ENCODE data around the gene ACBD4. TPM values are rescaled to one million over a fixed set of nuclear protein-coding genes. Genes with fewer than 3 reads are reported as not detected.
A peak's percentile ranks its signal among the peaks of the same experiment; 100 is the strongest.

ACBD4 gene
- total and polyA plus RNA-seq, 10 donors: 14.1 to 32.8 (median 21.6) TPM

- Histone ChIP-seq H3K4me3 (no peak overlapping the region), H3K36me3 (no peaks in the 10 kb centered on the region), H3K27me3 (replicated peaks in 1 of 7) (peaks cover 0 to 10% (median 4%) of the 10 kb centered on the region in 7 donors), H3K4me1 (peaks cover 0 to 55% (median 17%) of the 10 kb centered on the region in 6 donors), H3K9me3 (no peaks in the 10 kb centered on the region), H3K27ac (no peak overlapping the region)
- no peak for TF ChIP-seq POLR2A (IDR thresholded peaks at IDR 0.05)
- TF ChIP-seq, protein P1, sequence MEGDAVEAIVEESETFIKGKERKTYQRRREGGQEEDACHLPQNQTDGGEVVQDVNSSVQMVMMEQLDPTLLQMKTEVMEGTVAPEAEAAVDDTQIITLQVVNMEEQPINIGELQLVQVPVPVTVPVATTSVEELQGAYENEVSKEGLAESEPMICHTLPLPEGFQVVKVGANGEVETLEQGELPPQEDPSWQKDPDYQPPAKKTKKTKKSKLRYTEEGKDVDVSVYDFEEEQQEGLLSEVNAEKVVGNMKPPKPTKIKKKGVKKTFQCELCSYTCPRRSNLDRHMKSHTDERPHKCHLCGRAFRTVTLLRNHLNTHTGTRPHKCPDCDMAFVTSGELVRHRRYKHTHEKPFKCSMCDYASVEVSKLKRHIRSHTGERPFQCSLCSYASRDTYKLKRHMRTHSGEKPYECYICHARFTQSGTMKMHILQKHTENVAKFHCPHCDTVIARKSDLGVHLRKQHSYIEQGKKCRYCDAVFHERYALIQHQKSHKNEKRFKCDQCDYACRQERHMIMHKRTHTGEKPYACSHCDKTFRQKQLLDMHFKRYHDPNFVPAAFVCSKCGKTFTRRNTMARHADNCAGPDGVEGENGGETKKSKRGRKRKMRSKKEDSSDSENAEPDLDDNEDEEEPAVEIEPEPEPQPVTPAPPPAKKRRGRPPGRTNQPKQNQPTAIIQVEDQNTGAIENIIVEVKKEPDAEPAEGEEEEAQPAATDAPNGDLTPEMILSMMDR (IDR thresholded peaks at IDR 0.05 in 8 of 11, conservative IDR thresholded peaks at IDR 0.05 in 3 of 11): no peak
- no peak for TF ChIP-seq POLR2AphosphoS5 (IDR thresholded peaks at IDR 0.05)
- no peak for DNase-seq
- 94 to 97% (median 96%) methylated on average over 8 of the region's 8 CpGs for WGBS, 5 donors
- intact Hi-C loops (cut with DNase I; ENCODE audit: low total_unique reads): no loop called here
Observed at GRCh38 chr17:45125509-45125908, 10.0 kb upstream of the ACBD4 start.

GRCh38 chr17:45127207-45127547, 8.3 kb upstream of the ACBD4 start:
- WGBS, 5 donors: 69 to 100% (median 93%) methylated on average over 1 to 8 of the region's 8 CpGs
- Histone ChIP-seq H3K27me3 (replicated peaks in 1 of 7) (no peaks in the 10 kb centered on the region), H3K4me3 (no peak overlapping the region), H3K36me3 (no peaks in the 10 kb centered on the region), H3K9me3 (no peaks in the 10 kb centered on the region), H3K4me1 (peaks cover 5 to 66% (median 27%) of the 10 kb centered on the region in 6 donors), H3K27ac (no peak overlapping the region)
- no peak for DNase-seq
- no peak for TF ChIP-seq POLR2AphosphoS5 (IDR thresholded peaks at IDR 0.05)
- TF ChIP-seq POLR2A (IDR thresholded peaks at IDR 0.05): no peak
- TF ChIP-seq, protein P1 (IDR thresholded peaks at IDR 0.05 in 8 of 11, conservative IDR thresholded peaks at IDR 0.05 in 3 of 11): no peak
- intact Hi-C loops (cut with DNase I; ENCODE audit: low total_unique reads): no loop called here

DNA sequence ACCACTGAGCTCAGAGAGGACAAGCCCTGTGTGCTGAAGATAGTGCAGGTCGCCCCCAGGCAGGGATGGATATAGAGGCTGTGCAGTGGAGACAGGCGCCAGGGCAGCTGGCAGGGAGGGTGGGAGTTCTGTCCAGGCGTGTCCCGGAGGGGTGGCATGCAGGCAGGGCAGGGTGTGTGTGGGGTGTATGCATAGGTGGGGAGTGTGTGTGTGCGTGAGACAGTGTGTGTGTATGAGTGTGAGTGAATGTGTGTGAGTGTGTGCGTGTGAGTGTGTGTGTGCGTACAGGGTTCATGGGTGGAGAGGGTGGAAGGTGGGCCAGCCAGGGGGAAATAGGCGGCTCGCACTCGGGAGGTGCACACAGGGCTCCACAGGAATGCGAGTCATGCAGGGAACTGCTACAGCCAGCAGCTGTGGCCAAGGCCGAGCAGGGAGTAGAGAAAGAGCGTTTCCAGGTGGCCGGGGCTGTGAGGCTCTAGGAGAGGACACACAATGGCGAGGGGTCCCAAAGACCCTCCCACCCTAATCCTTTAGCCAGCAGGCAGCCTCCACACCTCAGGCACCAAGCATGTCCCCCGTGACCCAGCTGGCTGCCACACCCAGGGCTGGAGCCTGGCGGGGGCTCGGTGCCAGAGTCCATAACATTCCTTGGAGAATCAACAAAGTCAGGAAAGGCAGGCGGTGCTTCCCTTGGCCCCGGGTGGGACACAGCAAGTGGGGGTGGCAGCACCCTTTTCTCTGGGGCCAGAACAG, 7.8 kb upstream of the ACBD4 start:
- TF ChIP-seq, protein P1 (IDR thresholded peaks at IDR 0.05 in 8 of 11, conservative IDR thresholded peaks at IDR 0.05 in 3 of 11): no peak
- no peak for TF ChIP-seq POLR2A (IDR thresholded peaks at IDR 0.05)
- peak in 2 of 3 donors; percentile 23 to 27 for TF ChIP-seq POLR2AphosphoS5 (IDR thresholded peaks at IDR 0.05)
- intact Hi-C loops (cut with DNase I; ENCODE audit: low total_unique reads): no loop called here
- no peak for DNase-seq
- Histone ChIP-seq H3K27ac (peak overlapping the region in 3 of 8 donors; percentile 18 to 57 (median 53)), H3K4me3 (no peak overlapping the region), H3K4me1 (peaks cover 5 to 69% (median 27%) of the 10 kb centered on the region in 6 donors), H3K27me3 (replicated peaks in 1 of 7) (no peaks in the 10 kb centered on the region), H3K9me3 (no peaks in the 10 kb centered on the region), H3K36me3 (no peaks in the 10 kb centered on the region)
- 61 to 77% (median 69%) methylated on average over 20 of the region's 20 CpGs for WGBS, 5 donors

DNA sequence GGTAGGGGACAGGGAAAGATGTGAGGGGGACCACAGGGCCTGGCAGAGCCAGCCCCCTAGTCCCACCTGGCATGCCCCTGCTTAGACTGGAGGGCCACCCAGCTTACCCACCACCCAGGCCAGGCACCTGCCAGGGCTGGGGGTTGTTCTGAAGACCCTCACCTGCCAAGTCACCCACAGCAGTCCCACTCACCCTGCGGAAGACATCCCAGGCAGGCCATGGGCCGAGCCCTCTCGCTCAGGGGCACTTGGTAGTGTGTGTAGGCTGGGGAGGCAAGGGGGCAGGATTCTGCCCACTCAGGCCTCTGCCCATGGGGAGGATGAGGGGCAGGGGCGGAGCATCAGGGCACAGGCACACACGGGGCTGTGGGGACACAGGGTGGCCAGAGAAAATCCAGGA, 7.2 kb upstream of the ACBD4 start:
- DNase-seq: no peak
- Histone ChIP-seq H3K27me3 (replicated peaks in 1 of 7) (no peaks in the 10 kb centered on the region), H3K36me3 (no peaks in the 10 kb centered on the region), H3K4me3 (no peak overlapping the region), H3K4me1 (peaks cover 5 to 75% (median 30%) of the 10 kb centered on the region in 6 donors), H3K27ac (peak overlapping the region in 3 of 8 donors; percentile 18 to 57 (median 53)), H3K9me3 (no peaks in the 10 kb centered on the region)
- intact Hi-C loops (cut with DNase I; ENCODE audit: low total_unique reads): no loop called here
- TF ChIP-seq POLR2A (IDR thresholded peaks at IDR 0.05) (no peak), POLR2AphosphoS5 (IDR thresholded peaks at IDR 0.05) (no peak)
- TF ChIP-seq, protein P1 (IDR thresholded peaks at IDR 0.05 in 8 of 11, conservative IDR thresholded peaks at IDR 0.05 in 3 of 11): no peak
- WGBS, 5 donors: 82 to 90% (median 89%) methylated on average over 5 of the region's 5 CpGs

Measured in spleen (tissue), 11 donors.